Adipocyte (in vitro differentiated cells): ENCODE data around the gene PTPN21.

Experiments
- DNase-seq: peaks from one replicate; pipeline ENCODE4 v3.0.0-alpha.2; 2015; ENCODE audit warnings: low read depth
- H3K27me3 ChIP-seq: replicated peaks from 2 replicates; pipeline ENCODE4 v1.7.0; 2013; ENCODE audit warnings: mild to moderate bottlenecking, low read length, moderate library complexity; ENCODE audit not compliant: control insufficient read depth, insufficient read depth
- H3K36me3 ChIP-seq: 2 replicates; pipeline ENCODE4 v1.7.0; 2013; ENCODE audit warnings: low read length, mild to moderate bottlenecking, moderate library complexity; ENCODE audit not compliant: control insufficient read depth, insufficient read depth, severe bottlenecking
- H3K4me1 ChIP-seq: 2 replicates; pipeline ENCODE4 v1.7.0; 2013; ENCODE audit warnings: mild to moderate bottlenecking, low read length, moderate library complexity; ENCODE audit not compliant: control insufficient read depth, insufficient read depth
- H3K4me3 ChIP-seq: 2 replicates; pipeline ENCODE4 v1.7.0; 2013; ENCODE audit warnings: mild to moderate bottlenecking, low read length, moderate library complexity
- H3K9ac ChIP-seq: 2 replicates; pipeline ENCODE4 v1.7.0; 2013; ENCODE audit warnings: mild to moderate bottlenecking, low read length, moderate library complexity
- H3K9me3 ChIP-seq: 2 replicates; pipeline ENCODE4 v1.7.0; 2013; ENCODE audit warnings: mild to moderate bottlenecking, low read length, moderate library complexity; ENCODE audit not compliant: control insufficient read depth

The PTPN21 gene

GRCh38 chr14:88454886-88455285, 99.9 kb downstream of the PTPN21 start:
- H3K9ac ChIP-seq = no peak overlapping the region
- peaks cover 28% of the 10 kb centered on the region for H3K36me3 ChIP-seq
- H3K9me3 ChIP-seq = peaks cover 10% of the 10 kb centered on the region
- no peaks in the 10 kb centered on the region for H3K27me3 ChIP-seq
- H3K4me3 ChIP-seq = no peak overlapping the region
- H3K4me1 ChIP-seq = no peaks in the 10 kb centered on the region
- peak; percentile 64 for DNase-seq

- no peak for DNase-seq
- peaks cover 10% of the 10 kb centered on the region for H3K9me3 ChIP-seq
- H3K27me3 ChIP-seq = no peaks in the 10 kb centered on the region
- no peak overlapping the region for H3K9ac ChIP-seq
- H3K4me1 ChIP-seq = no peaks in the 10 kb centered on the region
- no peak overlapping the region for H3K4me3 ChIP-seq
- H3K36me3 ChIP-seq = peaks cover 31% of the 10 kb centered on the region
These were observed 102.6 kb downstream of the PTPN21 start for GRCh38 chr14:88452231-88452630.

- no peak overlapping the region for H3K9ac ChIP-seq
- H3K4me3 ChIP-seq = no peak overlapping the region
- H3K36me3 ChIP-seq = peaks cover 22% of the 10 kb centered on the region
- DNase-seq = no peak
- no peaks in the 10 kb centered on the region for H3K4me1 ChIP-seq
- H3K27me3 ChIP-seq = no peaks in the 10 kb centered on the region
- no peaks in the 10 kb centered on the region for H3K9me3 ChIP-seq
These were observed 115.7 kb downstream of the PTPN21 start for GRCh38 chr14:88439088-88439487.

- H3K36me3 ChIP-seq = peaks cover 24% of the 10 kb centered on the region
- H3K9me3 ChIP-seq = no peaks in the 10 kb centered on the region
- H3K9ac ChIP-seq = no peak overlapping the region
- no peak for DNase-seq
- H3K27me3 ChIP-seq = no peaks in the 10 kb centered on the region
- H3K4me1 ChIP-seq = no peaks in the 10 kb centered on the region
- H3K4me3 ChIP-seq = no peak overlapping the region
These were observed 117.1 kb downstream of the PTPN21 start for GRCh38 chr14:88437658-88438057.

GRCh38 chr14:88430976-88431375, 123.8 kb downstream of the PTPN21 start:
- no peak for DNase-seq
- peaks cover 9% of the 10 kb centered on the region for H3K36me3 ChIP-seq
- H3K4me1 ChIP-seq = peaks cover 9% of the 10 kb centered on the region
- H3K27me3 ChIP-seq = no peaks in the 10 kb centered on the region
- H3K9ac ChIP-seq = no peak overlapping the region
- H3K4me3 ChIP-seq = no peak overlapping the region
- H3K9me3 ChIP-seq = no peaks in the 10 kb centered on the region

- Histone ChIP-seq H3K36me3 (no peaks in the 10 kb centered on the region), H3K9ac (no peak overlapping the region), H3K4me1 (peaks cover 29% of the 10 kb centered on the region), H3K9me3 (no peaks in the 10 kb centered on the region), H3K4me3 (no peak overlapping the region), H3K27me3 (no peaks in the 10 kb centered on the region)
- DNase-seq = peak; percentile 61
These were observed 128.5 kb downstream of the PTPN21 start for GRCh38 chr14:88426271-88426670.

- H3K9me3 ChIP-seq = no peaks in the 10 kb centered on the region
- no peaks in the 10 kb centered on the region for H3K27me3 ChIP-seq
- H3K9ac ChIP-seq = no peak overlapping the region
- H3K4me1 ChIP-seq = peaks cover 29% of the 10 kb centered on the region
- H3K36me3 ChIP-seq = peaks cover 6% of the 10 kb centered on the region
- H3K4me3 ChIP-seq = no peak overlapping the region
- DNase-seq = peak; percentile 57
These were observed 130.2 kb downstream of the PTPN21 start for GRCh38 chr14:88424573-88424972.

GRCh38 chr14:88422919-88423650, 131.7 kb downstream of the PTPN21 start:
- DNase-seq = peak; percentile 54
- Histone ChIP-seq H3K4me1 (peaks cover 29% of the 10 kb centered on the region), H3K27me3 (no peaks in the 10 kb centered on the region), H3K9me3 (peaks cover 6% of the 10 kb centered on the region), H3K9ac (no peak overlapping the region), H3K4me3 (no peak overlapping the region), H3K36me3 (peaks cover 8% of the 10 kb centered on the region)

- no peak for DNase-seq
- Histone ChIP-seq H3K36me3 (peaks cover 16% of the 10 kb centered on the region), H3K9ac (no peak overlapping the region), H3K4me3 (no peak overlapping the region), H3K27me3 (no peaks in the 10 kb centered on the region), H3K4me1 (peaks cover 28% of the 10 kb centered on the region), H3K9me3 (peaks cover 14% of the 10 kb centered on the region)
These were observed 132.8 kb downstream of the PTPN21 start for GRCh38 chr14:88422047-88422446.

- no peak overlapping the region for H3K4me3 ChIP-seq
- no peaks in the 10 kb centered on the region for H3K27me3 ChIP-seq
- peaks cover 21% of the 10 kb centered on the region for H3K36me3 ChIP-seq
- no peak overlapping the region for H3K9ac ChIP-seq
- peaks cover 14% of the 10 kb centered on the region for H3K9me3 ChIP-seq
- peaks cover 20% of the 10 kb centered on the region for H3K4me1 ChIP-seq
- DNase-seq = peak; percentile 12
These were observed 133.5 kb downstream of the PTPN21 start for GRCh38 chr14:88421286-88421685.

GRCh38 chr14:88420187-88420586, 134.6 kb downstream of the PTPN21 start:
- Histone ChIP-seq H3K27me3 (no peaks in the 10 kb centered on the region), H3K36me3 (peaks cover 25% of the 10 kb centered on the region), H3K4me3 (no peak overlapping the region), H3K9ac (no peak overlapping the region), H3K9me3 (peaks cover 14% of the 10 kb centered on the region), H3K4me1 (peaks cover 19% of the 10 kb centered on the region)
- no peak for DNase-seq

GRCh38 chr14:88417594-88417993, 137.2 kb downstream of the PTPN21 start:
- no peak overlapping the region for H3K9ac ChIP-seq
- peaks cover under 1% of the 10 kb centered on the region for H3K4me1 ChIP-seq
- peaks cover 25% of the 10 kb centered on the region for H3K36me3 ChIP-seq
- DNase-seq = no peak
- H3K9me3 ChIP-seq = peaks cover 14% of the 10 kb centered on the region
- no peak overlapping the region for H3K4me3 ChIP-seq
- no peaks in the 10 kb centered on the region for H3K27me3 ChIP-seq
